ENCODE data around the gene SLC26A4.

SLC26A4 gene

GRCh38 chr7:107668296-107668695, 7.7 kb downstream of the SLC26A4 start:
- ChIA-PET CTCF (no interaction called here), POLR2A (no interaction called here)
- Histone ChIP-seq H3K36me3 (ENCODE audit: control insufficient read depth in 4 of 4, insufficient read depth in 4 of 4, low read length in 3 of 4) (no peaks in the 10 kb centered on the region), H3K27ac (ENCODE audit: insufficient read depth in 1 of 2, low read depth in 1 of 2, low read length in 2 of 2, poor library complexity in 1 of 2, severe bottlenecking in 2 of 2) (no peak overlapping the region), H3K4me1 (ENCODE audit: control extremely low read depth in 1 of 4, control insufficient read depth in 4 of 4, insufficient read depth in 4 of 4, low read length in 3 of 4) (no peaks in the 10 kb centered on the region), H3K9me3 (ENCODE audit: control extremely low read depth in 1 of 5, control insufficient read depth in 4 of 5, insufficient read depth in 2 of 5, low read depth in 1 of 5, low read length in 4 of 5) (no peaks in the 10 kb centered on the region), H3K4me3 (ENCODE audit: control insufficient read depth in 1 of 7, extremely low read depth in 1 of 7, insufficient read depth in 4 of 7, low read depth in 2 of 7, low read length in 6 of 7) (no peak overlapping the region), H3K27me3 (replicated peaks in 2 of 5; ENCODE audit: control insufficient read depth in 4 of 5, insufficient read depth in 5 of 5, low read length in 4 of 5) (peaks cover under 1 to 11% (median 3%) of the 10 kb centered on the region in 5 experiments)
- no peak for DNase-seq
- WGBS (ENCODE audit: insufficient coverage) = 100% methylated on average over 3 of the region's 4 CpGs

GRCh38 chr7:107672183-107672582, 11.6 kb downstream of the SLC26A4 start:
- Histone ChIP-seq H3K9me3 (ENCODE audit: control extremely low read depth in 1 of 5, control insufficient read depth in 4 of 5, insufficient read depth in 2 of 5, low read depth in 1 of 5, low read length in 4 of 5) (no peaks in the 10 kb centered on the region), H3K4me1 (ENCODE audit: control extremely low read depth in 1 of 4, control insufficient read depth in 4 of 4, insufficient read depth in 4 of 4, low read length in 3 of 4) (no peaks in the 10 kb centered on the region), H3K27ac (ENCODE audit: insufficient read depth in 1 of 2, low read depth in 1 of 2, low read length in 2 of 2, poor library complexity in 1 of 2, severe bottlenecking in 2 of 2) (no peak overlapping the region), H3K36me3 (ENCODE audit: control insufficient read depth in 4 of 4, insufficient read depth in 4 of 4, low read length in 3 of 4) (no peaks in the 10 kb centered on the region), H3K4me3 (ENCODE audit: control insufficient read depth in 1 of 7, extremely low read depth in 1 of 7, insufficient read depth in 4 of 7, low read depth in 2 of 7, low read length in 6 of 7) (no peak overlapping the region), H3K27me3 (replicated peaks in 2 of 5; ENCODE audit: control insufficient read depth in 4 of 5, insufficient read depth in 5 of 5, low read length in 4 of 5) (peaks cover 0 to 3% (median 0%) of the 10 kb centered on the region in 5 experiments)
- ChIA-PET POLR2A (no interaction called here), CTCF (no interaction called here)
- no CpG with 5 or more reads among the region's 3 CpGs for WGBS (ENCODE audit: insufficient coverage)
- DNase-seq = no peak

GRCh38 chr7:107676249-107676648, 15.6 kb downstream of the SLC26A4 start:
- no peak overlapping the region for H3K27ac ChIP-seq (ENCODE audit: insufficient read depth in 1 of 2, low read depth in 1 of 2, low read length in 2 of 2, poor library complexity in 1 of 2, severe bottlenecking in 2 of 2)
- POLR2A ChIA-PET = no interaction called here
- no peak for DNase-seq
- peaks cover 6 to 13% (median 8%) of the 10 kb centered on the region in 4 experiments for H3K4me1 ChIP-seq (ENCODE audit: control extremely low read depth in 1 of 4, control insufficient read depth in 4 of 4, insufficient read depth in 4 of 4, low read length in 3 of 4)
- CTCF ChIA-PET = interaction anchor here (1.1 kb wide), 1 partner anchor 44 kb away, joined by 3 read pairs; no protein-coding TSS in a partner anchor
- no peaks in the 10 kb centered on the region for H3K36me3 ChIP-seq (ENCODE audit: control insufficient read depth in 4 of 4, insufficient read depth in 4 of 4, low read length in 3 of 4)
- no peaks in the 10 kb centered on the region for H3K27me3 ChIP-seq (replicated peaks in 2 of 5; ENCODE audit: control insufficient read depth in 4 of 5, insufficient read depth in 5 of 5, low read length in 4 of 5)
- H3K4me3 ChIP-seq (ENCODE audit: control insufficient read depth in 1 of 7, extremely low read depth in 1 of 7, insufficient read depth in 4 of 7, low read depth in 2 of 7, low read length in 6 of 7) = no peak overlapping the region
- WGBS (ENCODE audit: insufficient coverage) = no CpG with 5 or more reads among the region's 2 CpGs
- H3K9me3 ChIP-seq (ENCODE audit: control extremely low read depth in 1 of 5, control insufficient read depth in 4 of 5, insufficient read depth in 2 of 5, low read depth in 1 of 5, low read length in 4 of 5) = no peaks in the 10 kb centered on the region

GRCh38 chr7:107678110-107678753, 17.6 kb downstream of the SLC26A4 start:
- CTCF ChIA-PET = interaction anchor here (1.1 kb wide), 1 partner anchor 199 kb away, joined by 3 read pairs; no protein-coding TSS in a partner anchor
- WGBS (ENCODE audit: insufficient coverage) = 100% methylated on average over 1 of the region's 1 CpG
- no peak overlapping the region for H3K4me3 ChIP-seq (ENCODE audit: control insufficient read depth in 1 of 7, extremely low read depth in 1 of 7, insufficient read depth in 4 of 7, low read depth in 2 of 7, low read length in 6 of 7)

GRCh38 chr7:107680478-107680877, 19.9 kb downstream of the SLC26A4 start:
- Histone ChIP-seq H3K27me3 (replicated peaks in 2 of 5; ENCODE audit: control insufficient read depth in 4 of 5, insufficient read depth in 5 of 5, low read length in 4 of 5) (no peaks in the 10 kb centered on the region), H3K36me3 (ENCODE audit: control insufficient read depth in 4 of 4, insufficient read depth in 4 of 4, low read length in 3 of 4) (no peaks in the 10 kb centered on the region), H3K4me3 (ENCODE audit: control insufficient read depth in 1 of 7, extremely low read depth in 1 of 7, insufficient read depth in 4 of 7, low read depth in 2 of 7, low read length in 6 of 7) (no peak overlapping the region), H3K27ac (ENCODE audit: insufficient read depth in 1 of 2, low read depth in 1 of 2, low read length in 2 of 2, poor library complexity in 1 of 2, severe bottlenecking in 2 of 2) (no peak overlapping the region), H3K9me3 (ENCODE audit: control extremely low read depth in 1 of 5, control insufficient read depth in 4 of 5, insufficient read depth in 2 of 5, low read depth in 1 of 5, low read length in 4 of 5) (no peaks in the 10 kb centered on the region), H3K4me1 (ENCODE audit: control extremely low read depth in 1 of 4, control insufficient read depth in 4 of 4, insufficient read depth in 4 of 4, low read length in 3 of 4) (peaks cover 6 to 13% (median 8%) of the 10 kb centered on the region in 4 experiments)
- CTCF ChIA-PET = interaction anchor here (1.3 kb wide), 1 partner anchor 9 kb away, joined by 3 read pairs; no protein-coding TSS in a partner anchor
- POLR2A ChIA-PET = no interaction called here
- no peak for DNase-seq
- no CpG with 5 or more reads among the region's 1 CpG for WGBS (ENCODE audit: insufficient coverage)

More at GRCh38 chr7:107678110-107678753, 17.6 kb downstream of the SLC26A4 start:
- H3K36me3 ChIP-seq (ENCODE audit: control insufficient read depth in 4 of 4, insufficient read depth in 4 of 4, low read length in 3 of 4) = no peaks in the 10 kb centered on the region
- POLR2A ChIA-PET = no interaction called here
- peaks cover 6 to 13% (median 8%) of the 10 kb centered on the region in 4 experiments for H3K4me1 ChIP-seq (ENCODE audit: control extremely low read depth in 1 of 4, control insufficient read depth in 4 of 4, insufficient read depth in 4 of 4, low read length in 3 of 4)
- H3K9me3 ChIP-seq (ENCODE audit: control extremely low read depth in 1 of 5, control insufficient read depth in 4 of 5, insufficient read depth in 2 of 5, low read depth in 1 of 5, low read length in 4 of 5) = no peaks in the 10 kb centered on the region
- no peaks in the 10 kb centered on the region for H3K27me3 ChIP-seq (replicated peaks in 2 of 5; ENCODE audit: control insufficient read depth in 4 of 5, insufficient read depth in 5 of 5, low read length in 4 of 5)
- DNase-seq = no peak
- H3K27ac ChIP-seq (ENCODE audit: insufficient read depth in 1 of 2, low read depth in 1 of 2, low read length in 2 of 2, poor library complexity in 1 of 2, severe bottlenecking in 2 of 2) = peak overlapping the region in 1 of 2 experiments; percentile 47

GRCh38 chr7:107682886-107683285, 22.3 kb downstream of the SLC26A4 start:
- ChIA-PET POLR2A (no interaction called here), CTCF (no interaction called here)
- no peaks in the 10 kb centered on the region for H3K36me3 ChIP-seq (ENCODE audit: control insufficient read depth in 4 of 4, insufficient read depth in 4 of 4, low read length in 3 of 4)
- no peaks in the 10 kb centered on the region for H3K9me3 ChIP-seq (ENCODE audit: control extremely low read depth in 1 of 5, control insufficient read depth in 4 of 5, insufficient read depth in 2 of 5, low read depth in 1 of 5, low read length in 4 of 5)
- no peak overlapping the region for H3K27ac ChIP-seq (ENCODE audit: insufficient read depth in 1 of 2, low read depth in 1 of 2, low read length in 2 of 2, poor library complexity in 1 of 2, severe bottlenecking in 2 of 2)
- H3K4me1 ChIP-seq (ENCODE audit: control extremely low read depth in 1 of 4, control insufficient read depth in 4 of 4, insufficient read depth in 4 of 4, low read length in 3 of 4) = peaks cover 6 to 18% (median 13%) of the 10 kb centered on the region in 4 experiments
- no peaks in the 10 kb centered on the region for H3K27me3 ChIP-seq (replicated peaks in 2 of 5; ENCODE audit: control insufficient read depth in 4 of 5, insufficient read depth in 5 of 5, low read length in 4 of 5)
- no peak for DNase-seq
- WGBS (ENCODE audit: insufficient coverage) = no CpG with 5 or more reads among the region's 5 CpGs
- no peak overlapping the region for H3K4me3 ChIP-seq (ENCODE audit: control insufficient read depth in 1 of 7, extremely low read depth in 1 of 7, insufficient read depth in 4 of 7, low read depth in 2 of 7, low read length in 6 of 7)

GRCh38 chr7:107684287-107684686, 23.7 kb downstream of the SLC26A4 start:
- H3K4me1 ChIP-seq (ENCODE audit: control extremely low read depth in 1 of 4, control insufficient read depth in 4 of 4, insufficient read depth in 4 of 4, low read length in 3 of 4) = peaks cover 0 to 7% (median 5%) of the 10 kb centered on the region in 4 experiments
- H3K9me3 ChIP-seq (ENCODE audit: control extremely low read depth in 1 of 5, control insufficient read depth in 4 of 5, insufficient read depth in 2 of 5, low read depth in 1 of 5, low read length in 4 of 5) = no peaks in the 10 kb centered on the region
- no peak overlapping the region for H3K27ac ChIP-seq (ENCODE audit: insufficient read depth in 1 of 2, low read depth in 1 of 2, low read length in 2 of 2, poor library complexity in 1 of 2, severe bottlenecking in 2 of 2)
- WGBS (ENCODE audit: insufficient coverage) = no CpG with 5 or more reads among the region's 2 CpGs
- no peak for DNase-seq
- H3K27me3 ChIP-seq (replicated peaks in 2 of 5; ENCODE audit: control insufficient read depth in 4 of 5, insufficient read depth in 5 of 5, low read length in 4 of 5) = no peaks in the 10 kb centered on the region
- no peaks in the 10 kb centered on the region for H3K36me3 ChIP-seq (ENCODE audit: control insufficient read depth in 4 of 4, insufficient read depth in 4 of 4, low read length in 3 of 4)
- POLR2A ChIA-PET = interaction anchor here (0.5 kb wide), 1 partner anchor 48 kb away, joined by 4 read pairs; no protein-coding TSS in a partner anchor
- CTCF ChIA-PET = no interaction called here
- H3K4me3 ChIP-seq (ENCODE audit: control insufficient read depth in 1 of 7, extremely low read depth in 1 of 7, insufficient read depth in 4 of 7, low read depth in 2 of 7, low read length in 6 of 7) = no peak overlapping the region
